ENCODE measurements around the gene JAK2.
A peak's percentile ranks its signal among the peaks of the same experiment; 100 is the strongest.

JAK2 gene

GRCh38 chr9:5062631-5063030, 77.6 kb downstream of the JAK2 start:
- Histone ChIP-seq H3K27me3 (ENCODE audit: insufficient read depth, low read length) (no peaks in the 10 kb centered on the region), H3K36me3 (ENCODE audit: insufficient read depth, low read length) (no peaks in the 10 kb centered on the region)

GRCh38 chr9:5072871-5073270, 87.8 kb downstream of the JAK2 start:
- Histone ChIP-seq H3K36me3 (ENCODE audit: insufficient read depth, low read length) (no peaks in the 10 kb centered on the region), H3K4me3 (ENCODE audit: low read depth, low read length, poor library complexity, severe bottlenecking) (no peak overlapping the region), H4K20me1 (ENCODE audit: insufficient read depth, low read length) (no peaks in the 10 kb centered on the region), H2AFZ (ENCODE audit: low read length) (no peak overlapping the region), H3K79me2 (ENCODE audit: insufficient read depth, low read length) (no peaks in the 10 kb centered on the region), H3F3A (ENCODE audit: insufficient read depth, low read length) (no peaks in the 10 kb centered on the region), H3K27ac (ENCODE audit: low read depth, low read length, poor library complexity, severe bottlenecking) (no peak overlapping the region), H3K9me3 (ENCODE audit: low read length) (no peaks in the 10 kb centered on the region), H3K9me2 (ENCODE audit: low read depth, low read length) (no peaks in the 10 kb centered on the region), H3K9ac (ENCODE audit: low read length) (no peak overlapping the region), H3K4me1 (ENCODE audit: insufficient read depth, low read length, severe bottlenecking) (no peaks in the 10 kb centered on the region), H3K27me3 (ENCODE audit: insufficient read depth, low read length) (no peaks in the 10 kb centered on the region), H3K4me2 (ENCODE audit: low read length) (no peak overlapping the region)
- no peak for TF ChIP-seq CTCF (IDR thresholded peaks at IDR 0.05; ENCODE audit: low read length)
- TF ChIP-seq EZH2 (IDR thresholded peaks at IDR 0.05; ENCODE audit: borderline replicate concordance, low read length): no peak

More at GRCh38 chr9:5062631-5063030, 77.6 kb downstream of the JAK2 start:
- Histone ChIP-seq H3K27ac (ENCODE audit: low read depth, low read length, poor library complexity, severe bottlenecking) (no peak overlapping the region), H3K9me2 (ENCODE audit: low read depth, low read length) (no peaks in the 10 kb centered on the region), H3K4me1 (ENCODE audit: insufficient read depth, low read length, severe bottlenecking) (no peaks in the 10 kb centered on the region), H3K79me2 (ENCODE audit: insufficient read depth, low read length) (no peaks in the 10 kb centered on the region), H3K9ac (ENCODE audit: low read length) (no peak overlapping the region), H3K4me3 (ENCODE audit: low read depth, low read length, poor library complexity, severe bottlenecking) (no peak overlapping the region), H4K20me1 (ENCODE audit: insufficient read depth, low read length) (no peaks in the 10 kb centered on the region), H2AFZ (ENCODE audit: low read length) (no peak overlapping the region), H3K4me2 (ENCODE audit: low read length) (no peak overlapping the region), H3F3A (ENCODE audit: insufficient read depth, low read length) (no peaks in the 10 kb centered on the region), H3K9me3 (ENCODE audit: low read length) (no peaks in the 10 kb centered on the region)
- TF ChIP-seq EZH2 (IDR thresholded peaks at IDR 0.05; ENCODE audit: borderline replicate concordance, low read length): no peak
- no peak for TF ChIP-seq CTCF (IDR thresholded peaks at IDR 0.05; ENCODE audit: low read length)

- no peak overlapping the region for H3K9ac ChIP-seq (ENCODE audit: low read length)
- no peaks in the 10 kb centered on the region for H3K9me2 ChIP-seq (ENCODE audit: low read depth, low read length)
- H3K27me3 ChIP-seq (ENCODE audit: insufficient read depth, low read length): no peaks in the 10 kb centered on the region
- no peak overlapping the region for H3K27ac ChIP-seq (ENCODE audit: low read depth, low read length, poor library complexity, severe bottlenecking)
- H3F3A ChIP-seq (ENCODE audit: insufficient read depth, low read length): no peaks in the 10 kb centered on the region
- no peaks in the 10 kb centered on the region for H3K4me1 ChIP-seq (ENCODE audit: insufficient read depth, low read length, severe bottlenecking)
- H3K9me3 ChIP-seq (ENCODE audit: low read length): no peaks in the 10 kb centered on the region
- no peaks in the 10 kb centered on the region for H4K20me1 ChIP-seq (ENCODE audit: insufficient read depth, low read length)
- TF ChIP-seq EZH2 (IDR thresholded peaks at IDR 0.05; ENCODE audit: borderline replicate concordance, low read length) (no peak), CTCF (IDR thresholded peaks at IDR 0.05; ENCODE audit: low read length) (peak; percentile 15; the same call in 1 of the 2 replicates)
- H3K4me2 ChIP-seq (ENCODE audit: low read length): no peak overlapping the region
- no peak overlapping the region for H2AFZ ChIP-seq (ENCODE audit: low read length)
- no peaks in the 10 kb centered on the region for H3K36me3 ChIP-seq (ENCODE audit: insufficient read depth, low read length)
- H3K4me3 ChIP-seq (ENCODE audit: low read depth, low read length, poor library complexity, severe bottlenecking): no peak overlapping the region
- H3K79me2 ChIP-seq (ENCODE audit: insufficient read depth, low read length): no peaks in the 10 kb centered on the region
These were observed 88.6 kb downstream of the JAK2 start for GRCh38 chr9:5073701-5074100.

Measured in OCI-LY1 (cell line).